ENCODE measurements around the gene PRKG1. TPM values are rescaled to one million over a fixed set of nuclear protein-coding genes. Genes with fewer than 3 reads are reported as not detected.

The PRKG1 gene
- total and polyA plus RNA-seq, 2 of the 4 experiments (the other 2 are of a cell fraction), result 3.5 to 18.3 TPM

- Histone ChIP-seq H2BK5ac (ENCODE audit: low read depth, low read length, poor library complexity, severe bottlenecking) (peak overlapping the region; percentile 83), H2AFZ (replicated peaks; ENCODE audit: low read length, poor library complexity) (no peak overlapping the region), H3K4me1 (ENCODE audit: control insufficient read depth, insufficient read depth, low read length) (peaks cover 4% of the 10 kb centered on the region), H4K5ac (ENCODE audit: low read depth, low read length) (no peak overlapping the region), H3K4ac (ENCODE audit: low read depth, low read length) (peak overlapping the region; percentile 6; the same call in 1 of the 2 replicates), H4K20me1 (ENCODE audit: insufficient read depth, low read length) (peaks cover 3% of the 10 kb centered on the region; the same call in 1 of the 2 replicates), H3K4me3 (ENCODE audit: insufficient read depth, low read depth, low read length) (no peak overlapping the region), H3K4me2 (ENCODE audit: low read depth, low read length) (no peak overlapping the region), H2AK5ac (ENCODE audit: low read depth, low read length) (no peak overlapping the region), H4K8ac (ENCODE audit: low read depth in 2 of 2, low read length in 2 of 2) (no peak overlapping the region), H3K18ac (ENCODE audit: low read depth, low read length) (no peak overlapping the region), H2BK120ac (ENCODE audit: low read depth, low read length) (0 out of 2 replicates have a peak overlapping the region, but pooled peaks have one; percentile 41), H4K91ac (ENCODE audit: insufficient read depth, low read depth, low read length) (no peak overlapping the region), H2BK15ac (ENCODE audit: low read depth, low read length) (peak overlapping the region; percentile 4; the same call in 1 of the 3 replicates), H2AK9ac (replicated peaks; ENCODE audit: low read depth, low read length, poor library complexity) (no peak overlapping the region), H3K9me3 (ENCODE audit: control insufficient read depth, insufficient read depth, low read length) (no peaks in the 10 kb centered on the region; the same call in 1 of the 2 replicates), H3K9ac (ENCODE audit: low read depth, low read length) (no peak overlapping the region), H3K9me1 (ENCODE audit: insufficient read depth, low read length) (0 out of 2 replicates have a peak, but pooled peaks cover 4% of the 10 kb centered on the region), H3K56ac (ENCODE audit: extremely low read depth, insufficient read depth, low read length) (no peak overlapping the region), H3K23ac (ENCODE audit: low read depth, low read length) (no peak overlapping the region), H2BK20ac (ENCODE audit: low read depth, low read length) (no peak overlapping the region), H3K14ac (replicated peaks; ENCODE audit: low read depth, low read length) (no peak overlapping the region), H3K79me1 (ENCODE audit: low read depth in 1 of 2, low read length in 2 of 2) (no peaks in the 10 kb centered on the region), H3K27me3 (ENCODE audit: control insufficient read depth, insufficient read depth, low read length) (no peaks in the 10 kb centered on the region), H3K27ac (ENCODE audit: insufficient read depth, low read length) (no peak overlapping the region), H3K36me3 (ENCODE audit: control insufficient read depth, insufficient read depth, low read length) (no peaks in the 10 kb centered on the region)
- no CpG with 5 or more reads among the region's 1 CpG for WGBS, 2 experiments (ENCODE audit: extremely low coverage in 2 of 2, insufficient read length in 1 of 2)
- ATAC-seq (ENCODE audit: low read depth), result peak; percentile 97
- BruUV-seq (replicated peaks), result no TSS peak
- intact Hi-C loops (cut with micrococcal nuclease) (loop anchor here (5.0 kb wide), 1 partner anchor 177 kb away; no protein-coding TSS in a partner anchor), dilution Hi-C loops (cut with HindIII; ENCODE audit: low sequenced_read_pairs, unreplicated experiment) (no loop called here), in situ Hi-C loops (cut with MboI; ENCODE audit: low sequenced_read_pairs) (no loop called here)
- DNase-seq, result peak; percentile 100
- peak; percentile 93 for TF ChIP-seq FOS (IDR thresholded peaks at IDR 0.05; ENCODE audit: low read depth, low read length)
- TF ChIP-seq MAFK (IDR thresholded peaks at IDR 0.05; ENCODE audit: low read depth, low read length), result 0 out of 2 replicates have a peak, but pooled peaks have one; percentile 17
- TF ChIP-seq CEBPB (IDR thresholded peaks at IDR 0.05; ENCODE audit: low read depth, low read length), result peak; percentile 53
- TF ChIP-seq RCOR1 (IDR thresholded peaks at IDR 0.05; ENCODE audit: insufficient replicate concordance, low read length), result peak; percentile 80
- no peak for TF ChIP-seq ELK1 (IDR thresholded peaks at IDR 0.05; ENCODE audit: borderline replicate concordance, low read depth, low read length)
- TF ChIP-seq RFX5 (IDR thresholded peaks at IDR 0.05; ENCODE audit: low read depth, low read length), result no peak
- ChIA-PET POLR2A (ENCODE audit: unreplicated experiment) (no interaction called here), CTCF (interaction anchor here (0.6 kb wide), 1 partner anchor 23 kb away, joined by 3 read pairs; no protein-coding TSS in a partner anchor)
These were observed 805.0 kb downstream of the PRKG1 start for GRCh38 chr10:51879238-51879637.
